ENCODE measurements around the gene PNMA5.

- TF ChIP-seq CTCF (IDR thresholded peaks at IDR 0.05; ENCODE audit: insufficient read depth, low read length) (no peak), POLR2AphosphoS5 (IDR thresholded peaks at IDR 0.05; ENCODE audit: low read depth) (no peak), REST (IDR thresholded peaks at IDR 0.05; ENCODE audit: insufficient replicate concordance, low read depth) (no peak), GABPA (IDR thresholded peaks at IDR 0.05; ENCODE audit: low read depth) (no peak), SPI1 (IDR thresholded peaks at IDR 0.05; ENCODE audit: borderline replicate concordance, low read depth) (no peak)
These were observed 6.1 kb downstream of the PNMA5 start for GRCh38 chrX:152987801-152988200.

Data from HL-60 (cell line).